BE2C (cell line): ENCODE measurements around the gene MAPK8IP1.

ENCODE experiments used
- DNase-seq: peaks from one replicate; pipeline ENCODE4 v3.0.0-alpha.2; 2020
- H3K27me3 ChIP-seq: fragments of 250-450 bp; sonication (Bioruptor Pico); 2 replicates; pipeline ENCODE4 v1.5.1; 2020; ENCODE audit warnings: mild to moderate bottlenecking
- H3K36me3 ChIP-seq: fragments of 250-450 bp; sonication (Bioruptor Pico); 2 replicates; pipeline ENCODE4 v1.5.1; 2020; ENCODE audit warnings: mild to moderate bottlenecking
- H3K4me1 ChIP-seq: fragments of 250-450 bp; sonication (Bioruptor Pico); 2 replicates; pipeline ENCODE4 v1.5.1; 2020
- H3K4me3 ChIP-seq: 2 replicates; pipeline ENCODE4 v1.5.1; 2011; ENCODE audit warnings: low read depth, low read length
- H3K9me3 ChIP-seq: fragments of 250-450 bp; sonication (Bioruptor Pico); 2 replicates; pipeline ENCODE4 v1.5.1; 2020
- TF ChIP-seq, protein P1 (sequence below): IDR thresholded peaks from 2 replicates; pipeline ENCODE4 v1.5.1; 2012; ENCODE audit warnings: mild to moderate bottlenecking, low read depth, low read length

MAPK8IP1 gene

DNA sequence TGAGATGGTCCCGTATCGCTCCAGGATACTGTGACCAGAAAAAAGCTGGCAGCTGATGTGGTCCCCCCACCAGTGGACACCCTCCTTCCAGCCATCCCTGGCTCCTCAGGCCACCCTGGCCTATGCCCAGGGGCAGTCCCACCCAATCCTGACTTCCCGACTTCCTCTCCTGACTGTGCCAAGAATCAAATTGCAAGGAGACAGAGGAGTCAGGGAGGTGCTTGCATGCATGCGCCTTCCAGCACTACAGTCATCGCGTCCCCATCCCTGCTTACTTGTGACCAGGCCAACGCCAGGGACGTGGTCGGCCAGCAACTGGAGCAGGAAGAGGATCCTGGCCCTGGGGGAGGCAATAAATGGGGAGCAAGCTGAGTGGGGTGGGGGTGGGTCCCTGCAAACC lies 25.2 kb downstream of the MAPK8IP1 start:
- H3K4me1 ChIP-seq: no peaks in the 10 kb centered on the region
- DNase-seq: no peak
- H3K9me3 ChIP-seq: no peaks in the 10 kb centered on the region
- no peaks in the 10 kb centered on the region; the same call in 1 of the 2 replicates for H3K36me3 ChIP-seq
- H3K27me3 ChIP-seq: no peaks in the 10 kb centered on the region
- H3K4me3 ChIP-seq: no peak overlapping the region
- TF ChIP-seq, protein P1, sequence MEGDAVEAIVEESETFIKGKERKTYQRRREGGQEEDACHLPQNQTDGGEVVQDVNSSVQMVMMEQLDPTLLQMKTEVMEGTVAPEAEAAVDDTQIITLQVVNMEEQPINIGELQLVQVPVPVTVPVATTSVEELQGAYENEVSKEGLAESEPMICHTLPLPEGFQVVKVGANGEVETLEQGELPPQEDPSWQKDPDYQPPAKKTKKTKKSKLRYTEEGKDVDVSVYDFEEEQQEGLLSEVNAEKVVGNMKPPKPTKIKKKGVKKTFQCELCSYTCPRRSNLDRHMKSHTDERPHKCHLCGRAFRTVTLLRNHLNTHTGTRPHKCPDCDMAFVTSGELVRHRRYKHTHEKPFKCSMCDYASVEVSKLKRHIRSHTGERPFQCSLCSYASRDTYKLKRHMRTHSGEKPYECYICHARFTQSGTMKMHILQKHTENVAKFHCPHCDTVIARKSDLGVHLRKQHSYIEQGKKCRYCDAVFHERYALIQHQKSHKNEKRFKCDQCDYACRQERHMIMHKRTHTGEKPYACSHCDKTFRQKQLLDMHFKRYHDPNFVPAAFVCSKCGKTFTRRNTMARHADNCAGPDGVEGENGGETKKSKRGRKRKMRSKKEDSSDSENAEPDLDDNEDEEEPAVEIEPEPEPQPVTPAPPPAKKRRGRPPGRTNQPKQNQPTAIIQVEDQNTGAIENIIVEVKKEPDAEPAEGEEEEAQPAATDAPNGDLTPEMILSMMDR: no peak

- no peaks in the 10 kb centered on the region for H3K27me3 ChIP-seq
- TF ChIP-seq, protein P1: no peak
- H3K4me1 ChIP-seq: no peaks in the 10 kb centered on the region
- no peaks in the 10 kb centered on the region for H3K9me3 ChIP-seq
- no peaks in the 10 kb centered on the region; the same call in 1 of the 2 replicates for H3K36me3 ChIP-seq
- no peak overlapping the region for H3K4me3 ChIP-seq
- DNase-seq: no peak
Measured at GRCh38 chr11:45913514-45913913, 28.1 kb downstream of the MAPK8IP1 start.

GRCh38 chr11:45913942-45914635 lies 28.6 kb downstream of the MAPK8IP1 start:
- no peak for DNase-seq
- Histone ChIP-seq H3K36me3 (no peaks in the 10 kb centered on the region; the same call in 1 of the 2 replicates), H3K27me3 (no peaks in the 10 kb centered on the region), H3K9me3 (no peaks in the 10 kb centered on the region), H3K4me3 (no peak overlapping the region), H3K4me1 (no peaks in the 10 kb centered on the region)
- TF ChIP-seq, protein P1: no peak

GRCh38 chr11:45915446-45915845 lies 30.0 kb downstream of the MAPK8IP1 start:
- Histone ChIP-seq H3K36me3 (no peaks in the 10 kb centered on the region), H3K4me1 (no peaks in the 10 kb centered on the region), H3K27me3 (no peaks in the 10 kb centered on the region), H3K4me3 (no peak overlapping the region), H3K9me3 (no peaks in the 10 kb centered on the region)
- TF ChIP-seq, protein P1: no peak
- DNase-seq: no peak

- H3K4me1 ChIP-seq: no peaks in the 10 kb centered on the region
- no peaks in the 10 kb centered on the region for H3K9me3 ChIP-seq
- peak overlapping the region; percentile 86 for H3K4me3 ChIP-seq
- TF ChIP-seq, protein P1: no peak
- no peaks in the 10 kb centered on the region for H3K27me3 ChIP-seq
- no peak for DNase-seq
- H3K36me3 ChIP-seq: no peaks in the 10 kb centered on the region
Measured at GRCh38 chr11:45917286-45917622, 31.8 kb downstream of the MAPK8IP1 start.

GRCh38 chr11:45917623-45918330 lies 32.3 kb downstream of the MAPK8IP1 start, which contains the start of gene PEX16:
Gene PEX16, minus strand, starts transcription at chr11:45917877. Its CDS starts 66 bp downstream, at chr11:45917811.
- Histone ChIP-seq H3K36me3 (no peaks in the 10 kb centered on the region), H3K9me3 (no peaks in the 10 kb centered on the region), H3K4me1 (no peaks in the 10 kb centered on the region), H3K4me3 (peak within 1 kb of the TSS; percentile 86), H3K27me3 (no peaks in the 10 kb centered on the region)
- TF ChIP-seq, protein P1: no peak
- DNase-seq: peak; percentile 89
